Kidney (tissue), 14 donors: ENCODE measurements around the gene SLC6A19. TPM values are rescaled to one million over a fixed set of nuclear protein-coding genes. Genes with fewer than 3 reads are reported as not detected.

ENCODE experiments used
- DNase-seq, 5 donors: peaks; one replicate each; pipeline ENCODE4 v3.0.0-alpha.2; 2013 to 2020
- FAIRE-seq: peaks from 2 replicates; lab custom pipeline; 2012; peaks lifted over from hg19 to GRCh38; lab: Jason Lieb, UNC
- H3K27ac ChIP-seq, 2 donors: one replicate each; pipeline ENCODE4 v1.7.0; 2013; ENCODE audit warnings: low read depth in 2 of 2, low read length in 2 of 2, inconsistent platforms in 1 of 2
- H3K27me3 ChIP-seq: one replicate; pipeline ENCODE4 v1.7.1; 2013; ENCODE audit warnings: low read length, inconsistent platforms; ENCODE audit not compliant: control insufficient read depth, insufficient read depth
- H3K36me3 ChIP-seq, 3 donors: one replicate each; pipeline versions ENCODE4 v1.7.0 to v1.7.1; 2013; ENCODE audit warnings: low read length in 3 of 3, control low read depth in 1 of 3, inconsistent platforms in 1 of 3; ENCODE audit not compliant: insufficient read depth in 3 of 3, control insufficient read depth in 2 of 3
- H3K4me1 ChIP-seq, 3 donors: one replicate each; pipeline versions ENCODE4 v1.7.0 to v1.7.1; 2013; ENCODE audit warnings: low read length in 3 of 3, inconsistent platforms in 1 of 3, low read depth in 1 of 3; ENCODE audit not compliant: control insufficient read depth in 2 of 3, insufficient read depth in 2 of 3
- H3K4me3 ChIP-seq, 3 donors: one replicate each; pipeline versions ENCODE4 v1.7.0 to v1.8.1; 2013; ENCODE audit warnings: low read length in 3 of 3, control low read depth in 1 of 3, inconsistent platforms in 1 of 3
- H3K9ac ChIP-seq, 3 donors: one replicate each; pipeline versions ENCODE4 v1.7.0 to v1.7.1; 2013; ENCODE audit warnings: low read length in 3 of 3, control low read depth in 1 of 3, inconsistent platforms in 1 of 3
- H3K9me3 ChIP-seq, 3 donors: one replicate each; pipeline versions ENCODE4 v1.7.0 to v1.7.1; 2013; ENCODE audit warnings: low read length in 3 of 3, control low read depth in 1 of 3, inconsistent platforms in 1 of 3; ENCODE audit not compliant: control insufficient read depth in 2 of 3, insufficient read depth in 1 of 3
- intact Hi-C: fragments of 100-400 bp; cut with DNase I; formaldehyde crosslinking; loops from one replicate; pipeline ENCODE4 v1.11.1; 2022
- polyA plus RNA-seq: library from polyadenylated mRNA; stranded (reverse); fragments of 350-450 nt; fragmentation: Illumina TruSeq; extraction: RNeasy Lipid Tissue Mini Kit (QIAGEN cat#74804); gene quantifications from one replicate; pipeline ENCODE4 v1.2.3, GENCODE V29; 2014; ENCODE audit warnings: low read depth, low replicate concordance; ENCODE audit not compliant: insufficient read depth
- total RNA-seq: library from RNA; stranded (reverse); fragmentation: NEBNext Ultra II Directional; extraction: Animal tissue kit (Norgen Biotek cat#: 25700); gene quantifications from one replicate; pipeline ENCODE4 v1.2.1, GENCODE V29; 2021
- TF ChIP-seq, protein P1 (sequence below): IDR thresholded peaks from 3 replicates; pipeline ENCODE4 v1.5.1; 2012; ENCODE audit warnings: mild to moderate bottlenecking, moderate library complexity, borderline replicate concordance; ENCODE audit not compliant: insufficient read depth; ENCODE audit errors: extremely low read depth
- donor health status: control.
- donor health status: control.
- donor health status: control.
- donor health status: control.
- donor health status: control.
- donor health status: DM: yes; HTN: yes; CAD: no.
- donor health status: Normal renal cell carcinoma (clear cell type).

SLC6A19 gene
- total and polyA plus RNA-seq, 2 donors from 2014 or later: 2.2 to 69.3 TPM

DNA sequence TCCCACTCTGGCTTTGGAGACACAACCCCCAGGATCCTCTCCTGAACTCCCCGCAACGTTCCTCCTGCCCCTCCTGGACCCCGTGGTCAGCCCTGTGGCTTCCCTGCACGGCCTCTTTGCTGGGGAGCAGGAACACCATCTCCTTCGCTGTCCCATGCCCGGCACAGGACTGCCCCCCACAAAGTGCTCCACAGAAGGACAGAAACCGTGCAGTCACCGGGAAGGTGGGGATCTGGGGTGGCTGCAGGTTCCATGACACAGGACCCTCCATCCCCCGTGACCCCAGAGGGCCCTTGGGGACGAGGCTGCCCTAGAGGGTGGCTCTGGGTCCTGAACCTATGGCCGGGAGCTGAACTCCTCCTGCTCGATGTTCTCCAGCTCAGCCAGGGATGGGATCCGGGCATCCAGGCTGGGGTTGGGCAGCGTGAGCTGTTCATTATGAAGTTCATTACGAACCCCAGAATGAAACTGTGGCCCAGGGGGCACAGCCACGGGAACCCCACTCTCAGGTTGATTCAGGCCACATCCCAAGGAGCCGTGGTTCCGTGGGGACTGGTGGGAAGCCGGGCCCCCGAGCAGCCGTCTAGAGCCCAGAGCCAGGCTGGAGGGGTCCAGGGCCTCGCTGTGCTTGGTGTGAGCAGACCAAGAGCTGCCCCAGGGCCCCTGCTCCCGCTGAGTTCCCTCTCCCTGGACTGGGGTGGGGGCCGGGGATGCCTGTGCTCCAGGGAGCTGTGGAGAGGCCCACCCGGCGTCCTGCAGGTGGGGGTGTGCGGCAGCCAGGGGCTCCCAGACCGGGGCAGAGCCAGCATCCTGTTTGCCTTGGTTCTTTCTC lies 684 bp upstream of the SLC6A19 start:
- DNase-seq: peak in 1 of 5 donors; percentile 70

DNA sequence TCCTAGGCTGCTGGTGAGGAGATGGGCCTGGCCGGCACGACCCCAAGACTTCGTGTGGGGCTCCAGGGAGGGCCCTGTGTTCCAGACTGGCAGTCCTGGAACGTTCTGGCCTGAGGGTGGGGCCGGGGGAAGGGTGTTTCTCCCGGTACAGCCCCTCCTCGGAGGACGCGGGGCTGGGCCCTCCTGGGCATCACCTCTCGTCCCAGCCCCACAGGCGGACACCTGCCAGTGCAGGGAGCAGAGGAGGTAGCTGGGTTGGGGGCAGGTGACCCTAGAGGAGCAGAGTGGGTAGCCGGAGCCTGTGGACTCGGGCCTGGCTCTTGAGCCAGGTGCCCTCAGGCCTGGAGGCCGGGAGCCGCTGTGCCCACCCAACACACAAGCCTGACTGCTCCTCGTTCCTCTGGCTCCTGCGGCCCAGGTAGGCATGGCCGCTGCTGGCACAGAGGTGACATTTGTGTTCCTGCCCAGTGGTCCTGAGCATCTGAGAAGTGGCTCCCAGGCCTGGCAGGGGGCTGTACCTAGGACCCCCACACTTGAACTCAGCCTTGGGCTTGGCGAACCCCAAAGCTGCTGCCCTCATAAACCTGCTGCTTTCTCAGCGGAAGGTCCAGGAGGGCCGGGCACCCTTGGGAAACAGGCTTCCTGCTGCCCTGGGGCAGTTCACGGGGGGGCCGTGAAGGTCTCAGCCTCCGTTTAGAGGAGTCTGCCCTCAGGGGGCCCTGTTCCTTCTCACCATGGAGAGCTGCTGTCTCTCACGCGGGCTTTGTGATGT lies 817 bp downstream of the SLC6A19 start:
- Histone ChIP-seq H3K27ac (peak overlapping the region in 1 of 2 donors; percentile 6), H3K4me1 (peaks cover 0 to 7% (median 0%) of the 10 kb centered on the region in 3 donors), H3K27me3 (peaks cover 2% of the 10 kb centered on the region), H3K4me3 (peak overlapping the region in 2 of 3 donors; percentile 45 to 67), H3K9me3 (no peaks in the 10 kb centered on the region), H3K9ac (peak overlapping the region in 1 of 3 donors; percentile 34), H3K36me3 (no peaks in the 10 kb centered on the region)
- TF ChIP-seq, protein P1, sequence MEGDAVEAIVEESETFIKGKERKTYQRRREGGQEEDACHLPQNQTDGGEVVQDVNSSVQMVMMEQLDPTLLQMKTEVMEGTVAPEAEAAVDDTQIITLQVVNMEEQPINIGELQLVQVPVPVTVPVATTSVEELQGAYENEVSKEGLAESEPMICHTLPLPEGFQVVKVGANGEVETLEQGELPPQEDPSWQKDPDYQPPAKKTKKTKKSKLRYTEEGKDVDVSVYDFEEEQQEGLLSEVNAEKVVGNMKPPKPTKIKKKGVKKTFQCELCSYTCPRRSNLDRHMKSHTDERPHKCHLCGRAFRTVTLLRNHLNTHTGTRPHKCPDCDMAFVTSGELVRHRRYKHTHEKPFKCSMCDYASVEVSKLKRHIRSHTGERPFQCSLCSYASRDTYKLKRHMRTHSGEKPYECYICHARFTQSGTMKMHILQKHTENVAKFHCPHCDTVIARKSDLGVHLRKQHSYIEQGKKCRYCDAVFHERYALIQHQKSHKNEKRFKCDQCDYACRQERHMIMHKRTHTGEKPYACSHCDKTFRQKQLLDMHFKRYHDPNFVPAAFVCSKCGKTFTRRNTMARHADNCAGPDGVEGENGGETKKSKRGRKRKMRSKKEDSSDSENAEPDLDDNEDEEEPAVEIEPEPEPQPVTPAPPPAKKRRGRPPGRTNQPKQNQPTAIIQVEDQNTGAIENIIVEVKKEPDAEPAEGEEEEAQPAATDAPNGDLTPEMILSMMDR: no peak
- peak in 1 of 5 donors; percentile 69 for DNase-seq
- FAIRE-seq: no peak
- intact Hi-C loops: no loop called here

More for the DNA sequence above, 684 bp upstream of the SLC6A19 start:
- Histone ChIP-seq H3K27me3 (peaks cover 2% of the 10 kb centered on the region), H3K9me3 (no peaks in the 10 kb centered on the region), H3K36me3 (no peaks in the 10 kb centered on the region), H3K27ac (peak overlapping the region in 1 of 2 donors; percentile 22), H3K4me3 (peak overlapping the region in 1 of 3 donors; percentile 35), H3K9ac (no peak overlapping the region), H3K4me1 (peaks cover 0 to 2% (median 0%) of the 10 kb centered on the region in 3 donors)
- intact Hi-C loops: no loop called here
- TF ChIP-seq, protein P1: no peak
- no peak for FAIRE-seq

DNA sequence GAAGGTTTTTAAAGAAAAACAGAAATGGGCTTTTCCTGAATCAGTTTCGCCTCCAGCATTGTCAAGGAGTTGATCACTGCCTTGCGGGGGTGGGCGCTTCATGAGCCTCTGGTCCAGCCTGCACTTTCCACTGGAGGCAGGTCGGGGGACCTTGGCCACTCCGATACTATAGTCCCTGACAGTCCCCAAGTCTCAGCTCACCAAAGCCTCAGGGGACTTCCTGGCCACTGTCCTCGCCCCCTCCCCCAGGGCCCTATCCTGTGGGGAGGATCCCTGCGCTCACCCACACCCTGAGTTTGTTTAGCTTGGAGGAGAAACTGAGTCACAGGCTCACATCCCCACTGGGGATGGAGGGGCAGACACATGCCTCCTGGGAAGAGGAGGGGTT lies 1.4 kb downstream of the SLC6A19 start:
- H3K4me3 ChIP-seq: peak overlapping the region in 2 of 3 donors; percentile 45 to 67
- H3K4me1 ChIP-seq: peaks cover 0 to 7% (median 0%) of the 10 kb centered on the region in 3 donors
- H3K9ac ChIP-seq: peak overlapping the region in 1 of 3 donors; percentile 34
- no peak overlapping the region for H3K27ac ChIP-seq
- no peaks in the 10 kb centered on the region for H3K36me3 ChIP-seq
- TF ChIP-seq, protein P1: no peak
- H3K9me3 ChIP-seq: no peaks in the 10 kb centered on the region
- peaks cover 2% of the 10 kb centered on the region for H3K27me3 ChIP-seq
- FAIRE-seq (no peak), DNase-seq (peak in 1 of 5 donors; percentile 48)
- intact Hi-C loops: no loop called here
